Spleen (tissue), 7 donors: Measurements from ENCODE around the gene LAIR2.

Experiments used
- POLR2A ChIP-seq, 3 donors: fragments of 450-650 bp; IDR thresholded peaks; one replicate each; pipeline ENCODE4 v1.5.1; 2017; ENCODE audit warnings: antibody characterized with exemption in 3 of 3, mild to moderate bottlenecking in 1 of 3
- TF ChIP-seq, protein P1 (sequence below), 11 experiments: fragments of 200-600 bp in 7 of 11; fragments of 450-650 bp in 4 of 11; sonication (generic) in 4 of 11; IDR thresholded peaks in 8 of 11; conservative IDR thresholded peaks in 3 of 11; 1 replicate in 7 of 11; 2 replicates in 4 of 11; pipeline versions ENCODE4 v1.4.0 to v1.8.0; 2016 to 2021; ENCODE audit warnings: antibody characterized with exemption in 11 of 11, inconsistent platforms in 4 of 11, mild to moderate bottlenecking in 1 of 11
- donor health status: DM: no; HTN: no; CAD: no; lungs with moderate emphysema.
- donor health status: DM: no; HTN: no; CAD: no.
- donor health status: DM: no; HTN: no; CAD: no.

DNA sequence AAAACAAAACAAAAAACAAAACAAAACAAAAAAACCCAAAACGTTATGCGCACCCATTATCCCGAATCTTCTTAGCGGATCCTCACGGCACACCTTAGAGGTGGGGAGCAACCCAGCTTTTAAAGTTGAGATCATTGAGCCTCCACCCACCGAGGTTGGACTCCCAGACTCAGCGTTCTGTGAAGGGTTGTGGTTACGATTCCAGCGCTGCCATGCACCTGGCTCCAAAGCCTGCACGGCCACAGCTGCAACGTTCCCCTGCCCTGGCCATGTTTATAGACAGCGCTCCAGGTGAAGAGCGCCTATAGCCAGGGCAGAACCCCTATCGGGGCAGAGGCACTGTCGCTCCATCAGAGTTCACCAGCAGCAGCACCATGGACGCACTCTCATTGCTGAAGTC lies 52.3 kb downstream of the LAIR2 start:
- TF ChIP-seq, protein P1, sequence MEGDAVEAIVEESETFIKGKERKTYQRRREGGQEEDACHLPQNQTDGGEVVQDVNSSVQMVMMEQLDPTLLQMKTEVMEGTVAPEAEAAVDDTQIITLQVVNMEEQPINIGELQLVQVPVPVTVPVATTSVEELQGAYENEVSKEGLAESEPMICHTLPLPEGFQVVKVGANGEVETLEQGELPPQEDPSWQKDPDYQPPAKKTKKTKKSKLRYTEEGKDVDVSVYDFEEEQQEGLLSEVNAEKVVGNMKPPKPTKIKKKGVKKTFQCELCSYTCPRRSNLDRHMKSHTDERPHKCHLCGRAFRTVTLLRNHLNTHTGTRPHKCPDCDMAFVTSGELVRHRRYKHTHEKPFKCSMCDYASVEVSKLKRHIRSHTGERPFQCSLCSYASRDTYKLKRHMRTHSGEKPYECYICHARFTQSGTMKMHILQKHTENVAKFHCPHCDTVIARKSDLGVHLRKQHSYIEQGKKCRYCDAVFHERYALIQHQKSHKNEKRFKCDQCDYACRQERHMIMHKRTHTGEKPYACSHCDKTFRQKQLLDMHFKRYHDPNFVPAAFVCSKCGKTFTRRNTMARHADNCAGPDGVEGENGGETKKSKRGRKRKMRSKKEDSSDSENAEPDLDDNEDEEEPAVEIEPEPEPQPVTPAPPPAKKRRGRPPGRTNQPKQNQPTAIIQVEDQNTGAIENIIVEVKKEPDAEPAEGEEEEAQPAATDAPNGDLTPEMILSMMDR (IDR thresholded peaks at IDR 0.05 in 8 of 11, conservative IDR thresholded peaks at IDR 0.05 in 3 of 11), result no peak
- no peak for TF ChIP-seq POLR2A (IDR thresholded peaks at IDR 0.05)
